Sigmoid colon (tissue), 3 donors: ENCODE measurements around the gene BAX.

ENCODE experiments used
- POLR2A ChIP-seq, 2 donors: fragments of 450-650 bp; IDR thresholded peaks; one replicate each; pipeline ENCODE4 v1.6.1; 2016; ENCODE audit warnings: antibody characterized with exemption in 2 of 2, mild to moderate bottlenecking in 2 of 2, moderate library complexity in 2 of 2
- TF ChIP-seq, protein P1 (sequence below), 4 experiments: fragments of 450-650 bp in 3 of 4; fragments of 200-600 bp in 1 of 4; IDR thresholded peaks; one replicate each; pipeline ENCODE4 v1.5.1; 2016 to 2019; ENCODE audit warnings: antibody characterized with exemption in 4 of 4, mild to moderate bottlenecking in 3 of 4, moderate library complexity in 2 of 4

DNA sequence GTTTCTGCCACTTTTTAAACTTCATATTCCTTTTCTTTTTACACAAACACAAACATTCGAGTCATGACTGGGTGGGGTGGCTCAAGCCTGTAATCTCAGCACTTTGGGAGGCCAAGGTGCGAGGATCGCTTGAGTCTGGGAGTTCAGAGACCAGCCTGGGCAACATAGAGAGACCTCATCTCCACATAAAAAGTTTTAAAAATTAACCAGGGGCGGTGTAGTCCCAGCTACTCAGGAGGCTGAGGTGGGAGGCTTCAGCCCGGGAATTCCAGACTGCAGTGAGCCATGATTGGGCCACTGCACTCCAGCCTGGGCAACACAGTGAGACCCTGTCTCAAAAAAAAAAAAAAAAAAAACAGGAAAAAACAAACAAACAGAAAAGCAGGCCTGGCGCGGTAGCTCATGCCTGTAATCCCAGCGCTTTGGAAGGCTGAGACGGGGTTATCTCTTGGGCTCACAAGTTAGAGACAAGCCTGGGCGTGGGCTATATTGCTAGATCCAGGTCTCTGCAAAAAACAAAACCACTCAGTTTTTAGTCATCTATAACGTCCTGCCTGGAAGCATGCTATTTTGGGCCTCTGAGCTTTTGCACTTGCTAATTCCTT, 583 bp upstream of the BAX start:
- TF ChIP-seq, protein P1, sequence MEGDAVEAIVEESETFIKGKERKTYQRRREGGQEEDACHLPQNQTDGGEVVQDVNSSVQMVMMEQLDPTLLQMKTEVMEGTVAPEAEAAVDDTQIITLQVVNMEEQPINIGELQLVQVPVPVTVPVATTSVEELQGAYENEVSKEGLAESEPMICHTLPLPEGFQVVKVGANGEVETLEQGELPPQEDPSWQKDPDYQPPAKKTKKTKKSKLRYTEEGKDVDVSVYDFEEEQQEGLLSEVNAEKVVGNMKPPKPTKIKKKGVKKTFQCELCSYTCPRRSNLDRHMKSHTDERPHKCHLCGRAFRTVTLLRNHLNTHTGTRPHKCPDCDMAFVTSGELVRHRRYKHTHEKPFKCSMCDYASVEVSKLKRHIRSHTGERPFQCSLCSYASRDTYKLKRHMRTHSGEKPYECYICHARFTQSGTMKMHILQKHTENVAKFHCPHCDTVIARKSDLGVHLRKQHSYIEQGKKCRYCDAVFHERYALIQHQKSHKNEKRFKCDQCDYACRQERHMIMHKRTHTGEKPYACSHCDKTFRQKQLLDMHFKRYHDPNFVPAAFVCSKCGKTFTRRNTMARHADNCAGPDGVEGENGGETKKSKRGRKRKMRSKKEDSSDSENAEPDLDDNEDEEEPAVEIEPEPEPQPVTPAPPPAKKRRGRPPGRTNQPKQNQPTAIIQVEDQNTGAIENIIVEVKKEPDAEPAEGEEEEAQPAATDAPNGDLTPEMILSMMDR (IDR thresholded peaks at IDR 0.05) = no peak
- TF ChIP-seq POLR2A (IDR thresholded peaks at IDR 0.05) = no peak
